MV-4-11 (cell line): ENCODE measurements around the gene CLDN8.

ENCODE experiments used
- DNase-seq: peaks from one replicate; lab custom pipeline; 2025; lab: John Stamatoyannopoulos, UW

CLDN8 gene

DNA sequence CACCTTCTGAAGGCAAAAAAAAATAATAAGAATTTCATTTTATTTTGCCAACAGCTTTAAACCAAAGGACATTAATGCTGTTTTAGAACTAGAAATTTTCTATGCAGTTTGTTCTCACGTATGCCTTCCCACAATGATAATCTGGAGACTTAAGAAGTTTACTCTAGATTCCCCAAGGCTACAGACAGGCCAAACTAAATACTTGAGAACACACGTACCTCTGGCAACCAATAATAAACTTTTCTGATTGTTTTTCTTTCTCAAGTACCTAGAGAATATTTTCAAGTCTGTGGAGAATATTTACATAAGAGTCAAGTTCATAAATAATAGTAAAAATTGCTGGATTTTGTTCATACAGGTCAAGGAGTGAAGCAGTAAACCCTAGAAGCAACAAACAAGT, 15.9 kb downstream of the CLDN8 start:
- no peak for DNase-seq

DNA sequence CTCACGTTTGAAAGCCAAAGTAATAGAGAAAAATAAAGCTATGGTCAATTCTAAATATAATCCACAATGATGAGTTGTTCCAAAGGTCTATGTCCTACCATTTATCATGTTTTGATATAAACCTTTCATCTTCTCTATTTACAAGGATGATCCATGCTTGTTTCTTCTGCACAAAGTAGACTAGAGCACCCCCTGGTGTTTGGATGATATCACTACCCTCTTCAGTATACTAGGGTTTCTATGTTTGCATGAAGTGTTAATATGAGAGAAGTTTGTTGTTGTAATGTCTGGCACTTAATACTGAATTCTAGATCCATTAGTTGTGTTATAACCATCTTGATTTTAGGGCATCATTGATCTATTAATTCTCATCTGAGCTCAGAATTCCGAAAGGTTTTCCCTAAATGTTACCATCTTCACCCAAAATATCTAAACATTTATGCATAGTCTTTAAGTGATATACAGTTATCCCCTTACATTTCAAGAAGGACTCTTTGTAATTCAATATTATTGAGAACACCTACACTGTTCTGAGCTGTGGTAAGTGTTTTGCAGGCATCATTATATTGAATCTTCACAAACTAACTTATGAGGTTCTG, 21.1 kb downstream of the CLDN8 start:
- peak; percentile 28 for DNase-seq

DNA sequence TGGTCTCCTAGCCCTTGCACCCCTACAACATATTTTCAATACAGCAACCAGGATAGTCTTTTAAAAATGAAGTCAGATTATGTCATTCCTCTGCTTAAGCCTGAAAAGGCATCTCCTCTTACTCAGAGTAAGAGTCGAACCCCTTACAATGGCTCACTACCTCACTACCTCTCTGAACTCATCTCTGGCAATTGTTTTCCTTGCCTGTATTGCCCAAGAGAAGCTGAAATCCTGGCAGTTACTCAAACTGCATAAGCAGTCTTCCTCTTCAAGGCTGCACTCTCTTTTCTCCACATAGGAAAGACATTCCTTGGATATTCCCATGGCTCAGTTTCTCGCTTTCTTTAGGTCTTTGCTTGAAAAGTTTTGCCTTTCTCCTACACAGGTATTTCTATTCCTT, 22.7 kb downstream of the CLDN8 start:
- no peak for DNase-seq

DNA sequence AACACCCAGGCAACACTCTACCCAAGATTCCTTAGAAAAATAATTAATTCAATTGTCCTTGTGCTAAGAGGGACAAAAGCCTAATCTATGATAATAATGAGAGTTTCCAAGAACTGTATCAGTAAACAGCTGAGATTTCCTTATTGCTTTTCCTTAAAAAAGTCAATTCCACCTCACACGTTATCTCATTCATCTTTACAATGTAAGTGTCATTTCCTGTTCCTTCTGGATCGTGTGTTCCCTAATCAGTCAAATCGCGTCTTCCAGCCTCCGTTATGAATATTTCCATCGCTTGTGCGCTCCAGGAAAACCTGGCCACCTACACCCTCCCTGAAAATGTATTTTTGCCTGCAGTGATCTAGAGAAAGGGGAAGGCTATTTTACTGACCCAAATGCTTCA, 25.3 kb downstream of the CLDN8 start:
- no peak for DNase-seq

DNA sequence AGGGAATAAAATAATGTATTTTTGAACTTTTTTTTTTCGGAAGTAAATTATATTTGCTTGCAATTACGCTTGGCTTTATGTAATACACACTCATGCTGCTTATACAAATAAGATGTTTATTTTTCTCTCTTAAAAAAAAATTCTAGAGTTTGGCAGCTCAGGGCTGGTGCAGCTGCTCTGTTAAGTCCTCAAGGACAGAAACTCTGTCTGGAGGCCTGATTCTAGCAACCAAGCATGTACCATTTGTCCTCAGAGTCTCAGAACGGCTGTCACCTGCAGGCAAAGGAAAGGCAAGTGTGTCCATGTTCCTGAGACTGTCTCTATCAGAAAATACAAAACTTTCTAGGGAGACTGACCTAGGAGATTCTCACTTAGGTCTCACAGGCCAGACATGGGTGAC, 26.1 kb downstream of the CLDN8 start:
- DNase-seq, result no peak

GRCh38 chr21:30186242-30186641, 29.7 kb downstream of the CLDN8 start:
- no peak for DNase-seq

- DNase-seq, result no peak
These were observed 47.8 kb downstream of the CLDN8 start for GRCh38 chr21:30168086-30168485.

DNA sequence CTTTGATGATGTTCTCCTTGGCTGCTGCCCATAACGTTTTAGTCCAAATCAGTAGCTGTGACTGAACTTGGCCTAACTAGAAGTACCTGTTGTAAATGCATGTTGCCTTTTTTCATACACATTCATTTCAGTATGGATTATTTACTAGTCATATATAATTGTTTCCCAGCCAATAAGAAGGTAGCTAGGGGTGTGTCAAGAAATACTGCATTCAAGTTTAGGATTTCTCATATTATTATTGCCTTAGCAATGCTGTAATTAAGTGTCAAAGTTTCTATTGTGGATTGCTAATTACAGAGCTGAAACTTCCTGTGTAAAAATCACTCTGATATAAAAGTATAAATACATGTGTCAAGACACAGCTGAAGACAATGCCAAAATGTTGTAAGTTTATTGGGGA, 49.2 kb downstream of the CLDN8 start, which contains the start of gene CLDN17:
CLDN17 (minus strand) TSS at position 101 of the 400 bp plus-strand sequence. CDS start 188 bp downstream, outside the sequence.
- no peak for DNase-seq

DNA sequence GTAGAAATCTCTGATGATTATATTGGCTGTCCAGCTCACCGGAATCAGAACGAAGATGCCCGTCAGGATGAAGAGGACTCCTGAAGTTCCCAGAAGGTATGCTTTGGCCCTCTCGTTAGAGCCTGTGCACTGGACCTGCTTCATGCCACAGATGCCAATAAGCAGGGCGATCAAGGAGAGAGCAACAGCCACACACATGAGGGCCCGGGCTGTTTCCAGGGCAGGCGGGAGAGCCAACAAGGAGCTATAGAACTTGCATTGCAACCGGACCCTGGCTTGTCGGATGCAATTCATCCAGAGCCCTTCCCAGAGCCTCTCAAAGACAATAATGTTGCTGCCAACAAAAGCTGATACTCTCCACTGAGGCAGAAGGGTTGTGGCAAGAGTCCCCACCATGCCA, 49.7 kb downstream of the CLDN8 start:
- DNase-seq, result no peak

- no peak for DNase-seq
These were observed 51.1 kb downstream of the CLDN8 start for GRCh38 chr21:30164796-30165195.
